IMR-90 (cell line): ENCODE data around the gene MUC5AC. TPM values are rescaled to one million over a fixed set of nuclear protein-coding genes. Genes with fewer than 3 reads are reported as not detected.

Experiments
- ATAC-seq: fragments of 200-7000 bp; cut with Tn5 transposase; 2 replicates; pipeline ENCODE4 v1.9.1; 2020; ENCODE audit warnings: low read depth, mild to moderate bottlenecking, moderate library complexity
- BruUV-seq: library from RNA; stranded (reverse); fragments of 400-500 nt; replicated peaks from 2 replicates; lab custom pipeline; 2021; lab: Mats Ljungman, UMichigan
- CTCF ChIA-PET: fragments of 300-600 bp; formaldehyde crosslinking; extraction: SDS; loops from one replicate; lab custom pipeline; 2021; ENCODE audit warnings: antibody characterized with exemption; lab: Yijun Ruan, JAX
- POLR2A ChIA-PET: fragments of 300-600 bp; sonication (Branson Sonifier 250); formaldehyde crosslinking; loops from one replicate; lab custom pipeline; 2022; ENCODE audit warnings: antibody characterized with exemption; ENCODE audit not compliant: unreplicated experiment; lab: Charles Lee
- DNase-seq: peaks from one replicate; pipeline ENCODE4 v3.0.0; 2013
- H2AFZ ChIP-seq: replicated peaks from 2 replicates; pipeline ENCODE3; 2013; ENCODE audit warnings: low read length, mild to moderate bottlenecking; ENCODE audit not compliant: poor library complexity
- H2AK5ac ChIP-seq: 2 replicates; pipeline ENCODE4 v1.6.1; 2013; ENCODE audit warnings: low read depth, low read length, inconsistent platforms
- H2AK9ac ChIP-seq: replicated peaks from 2 replicates; pipeline ENCODE3; 2013; ENCODE audit warnings: mild to moderate bottlenecking, low read depth, low read length, moderate library complexity; ENCODE audit not compliant: poor library complexity
- H2BK120ac ChIP-seq: 2 replicates; pipeline ENCODE4 v1.6.1; 2013; ENCODE audit warnings: low read depth, low read length, inconsistent platforms
- H2BK15ac ChIP-seq: 3 replicates; pipeline ENCODE4 v1.6.1; 2013; ENCODE audit warnings: low read depth, low read length, inconsistent platforms
- H2BK20ac ChIP-seq: 2 replicates; pipeline ENCODE4 v1.6.1; 2013; ENCODE audit warnings: low read depth, mild to moderate bottlenecking, inconsistent platforms, low read length, moderate library complexity
- H2BK5ac ChIP-seq: 2 replicates; pipeline ENCODE4 v1.6.1; 2013; ENCODE audit warnings: mild to moderate bottlenecking, low read depth, low read length, inconsistent platforms; ENCODE audit not compliant: poor library complexity, severe bottlenecking
- H3K14ac ChIP-seq: replicated peaks from 2 replicates; pipeline ENCODE4 v1.6.1; 2013; ENCODE audit warnings: low read depth, low read length, inconsistent platforms
- H3K18ac ChIP-seq: 2 replicates; pipeline ENCODE4 v1.6.1; 2013; ENCODE audit warnings: low read depth, low read length, control low read depth
- H3K23ac ChIP-seq: 2 replicates; pipeline ENCODE4 v1.6.1; 2013; ENCODE audit warnings: low read depth, low read length, inconsistent platforms
- H3K27ac ChIP-seq: 2 replicates; pipeline ENCODE4 v1.5.1; 2013; ENCODE audit warnings: mild to moderate bottlenecking, control low read depth, low read length; ENCODE audit not compliant: insufficient read depth
- H3K27me3 ChIP-seq: 2 replicates; pipeline ENCODE4 v1.6.1; 2013; ENCODE audit warnings: low read length; ENCODE audit not compliant: control insufficient read depth, insufficient read depth
- H3K36me3 ChIP-seq: 2 replicates; pipeline ENCODE4 v1.6.1; 2013; ENCODE audit warnings: low read length, mixed read lengths; ENCODE audit not compliant: control insufficient read depth, insufficient read depth
- H3K4ac ChIP-seq: 2 replicates; pipeline ENCODE4 v1.6.1; 2013; ENCODE audit warnings: low read depth, low read length, inconsistent platforms
- H3K4me1 ChIP-seq: 2 replicates; pipeline ENCODE4 v1.6.1; 2013; ENCODE audit warnings: low read length, mixed read lengths; ENCODE audit not compliant: control insufficient read depth, insufficient read depth
- H3K4me2 ChIP-seq: 2 replicates; pipeline ENCODE4 v1.6.1; 2013; ENCODE audit warnings: low read depth, mild to moderate bottlenecking, control low read depth, low read length, moderate library complexity
- H3K4me3 ChIP-seq: 2 replicates; pipeline ENCODE4 v1.5.1; 2013; ENCODE audit warnings: low read depth, mild to moderate bottlenecking, control low read depth, low read length, moderate library complexity; ENCODE audit not compliant: insufficient read depth
- H3K56ac ChIP-seq: 2 replicates; pipeline ENCODE4 v1.6.1; 2013; ENCODE audit warnings: low read length, inconsistent platforms; ENCODE audit not compliant: insufficient read depth; ENCODE audit errors: extremely low read depth
- H3K79me1 ChIP-seq, 2 experiments: 2 replicates each; pipeline ENCODE4 v1.6.1; 2013; ENCODE audit warnings: low read length in 2 of 2, inconsistent platforms in 1 of 2, low read depth in 1 of 2
- H3K9ac ChIP-seq: 2 replicates; pipeline ENCODE4 v1.6.1; 2013; ENCODE audit warnings: low read depth, low read length, control low read depth
- H3K9me1 ChIP-seq: 2 replicates; pipeline ENCODE4 v1.6.1; 2013; ENCODE audit warnings: low read length, inconsistent platforms; ENCODE audit not compliant: insufficient read depth
- H3K9me3 ChIP-seq: 2 replicates; pipeline ENCODE4 v1.6.1; 2013; ENCODE audit warnings: low read length; ENCODE audit not compliant: control insufficient read depth, insufficient read depth
- H4K20me1 ChIP-seq: 2 replicates; pipeline ENCODE4 v1.6.1; 2013; ENCODE audit warnings: low read length, inconsistent platforms; ENCODE audit not compliant: insufficient read depth
- H4K5ac ChIP-seq: 2 replicates; pipeline ENCODE4 v1.6.1; 2013; ENCODE audit warnings: mild to moderate bottlenecking, low read depth, low read length, control low read depth
- H4K8ac ChIP-seq, 2 experiments: 2 replicates each; pipeline ENCODE4 v1.6.1; 2013; ENCODE audit warnings: low read depth in 2 of 2, low read length in 2 of 2, control low read depth in 1 of 2, inconsistent platforms in 1 of 2
- H4K91ac ChIP-seq: 2 replicates; pipeline ENCODE4 v1.6.1; 2013; ENCODE audit warnings: low read depth, low read length, inconsistent platforms; ENCODE audit not compliant: insufficient read depth
- BHLHE40 ChIP-seq: fragments of 150-350 bp; IDR thresholded peaks from 2 replicates; pipeline ENCODE4 v1.6.1; 2016; ENCODE audit warnings: mild to moderate bottlenecking, low read depth, low read length
- CEBPB ChIP-seq: IDR thresholded peaks from 2 replicates; pipeline ENCODE4 v1.6.1; 2012; ENCODE audit warnings: low read depth, low read length, improper control_type of control experiment
- CHD1 ChIP-seq: IDR thresholded peaks from 2 replicates; pipeline ENCODE4 v1.6.1; 2012; ENCODE audit warnings: low read depth, low read length, improper control_type of control experiment
- CTCF ChIP-seq: conservative IDR thresholded peaks from 2 replicates; pipeline ENCODE4 v1.5.1; 2012; ENCODE audit warnings: mild to moderate bottlenecking, low read depth, low read length, improper control_type of control experiment
- ELK1 ChIP-seq: fragments of 150-350 bp; IDR thresholded peaks from 2 replicates; pipeline ENCODE4 v1.6.1; 2016; ENCODE audit warnings: low read depth, mild to moderate bottlenecking, low read length, moderate library complexity, borderline replicate concordance
- FOS ChIP-seq: fragments of 150-350 bp; IDR thresholded peaks from 2 replicates; pipeline ENCODE4 v1.6.1; 2016; ENCODE audit warnings: low read depth, low read length
- MAFK ChIP-seq: IDR thresholded peaks from 2 replicates; pipeline ENCODE4 v1.6.1; 2012; ENCODE audit warnings: low read depth, low read length, improper control_type of control experiment
- MXI1 ChIP-seq: IDR thresholded peaks from 2 replicates; pipeline ENCODE4 v1.6.1; 2012; ENCODE audit warnings: low read depth, mild to moderate bottlenecking, low read length, moderate library complexity, borderline replicate concordance
- NFE2L2 ChIP-seq: fragments of 150-350 bp; IDR thresholded peaks from 2 replicates; pipeline ENCODE4 v1.6.1; 2016; ENCODE audit warnings: low read depth, mild to moderate bottlenecking, low read length
- POLR2A ChIP-seq: IDR thresholded peaks from 2 replicates; pipeline ENCODE4 v1.6.1; 2012; ENCODE audit warnings: mild to moderate bottlenecking, low read depth, low read length
- RAD21 ChIP-seq: IDR thresholded peaks from 2 replicates; pipeline ENCODE4 v1.6.1; 2012; ENCODE audit warnings: low read length, improper control_type of control experiment
- RCOR1 ChIP-seq: IDR thresholded peaks from 2 replicates; pipeline ENCODE4 v1.6.1; 2012; ENCODE audit warnings: mild to moderate bottlenecking, low read length, improper control_type of control experiment; ENCODE audit not compliant: insufficient replicate concordance
- RFX5 ChIP-seq: IDR thresholded peaks from 2 replicates; pipeline ENCODE4 v1.8.0; 2012; ENCODE audit warnings: low read depth, mild to moderate bottlenecking, low read length, moderate library complexity
- SMC3 ChIP-seq: fragments of 150-350 bp; IDR thresholded peaks from 2 replicates; pipeline ENCODE4 v1.6.1; 2016; ENCODE audit warnings: low read depth, mild to moderate bottlenecking, antibody characterized with exemption, low read length, moderate library complexity
- USF2 ChIP-seq: fragments of 150-350 bp; IDR thresholded peaks from 2 replicates; pipeline ENCODE4 v1.6.1; 2017; ENCODE audit warnings: mild to moderate bottlenecking, antibody characterized with exemption, low read length, low read depth
- WGBS, 2 experiments: methylation state at CpG; one replicate each; pipeline versions ENCODE4 v1.1.5 to v1.1.7; 2013; ENCODE audit warnings: missing lambda C conversion rate in 2 of 2; ENCODE audit not compliant: insufficient read length in 1 of 2; ENCODE audit errors: extremely low coverage in 2 of 2; 5-methylcytosine and 5-hydroxymethylcytosine counted together
- dilution Hi-C: fragments of 300-500 bp; cut with HindIII; formaldehyde crosslinking; loops from one replicate; pipeline ENCODE4 v1.14.3; 2018; ENCODE audit warnings: low sequenced_read_pairs; ENCODE audit not compliant: unreplicated experiment
- in situ Hi-C: fragments of 300-500 bp; cut with MboI; formaldehyde crosslinking; loops from 3 replicates; pipeline ENCODE4 v1.14.3; 2019; ENCODE audit warnings: low sequenced_read_pairs, inconsistent platforms, mixed read lengths
- intact Hi-C: fragments of 100-400 bp; cut with micrococcal nuclease; formaldehyde crosslinking; loops from 2 replicates; pipeline ENCODE4 v1.10.0; 2022
- polyA plus RNA-seq, 3 experiments: library from polyadenylated mRNA; depleted of rRNA; stranded (reverse); fragments of >200 nt; gene quantifications; 2 replicates each; pipeline ENCODE4 v1.2.3, GENCODE V29; 2012; ENCODE audit warnings: low replicate concordance in 1 of 3
- total RNA-seq: library from RNA; depleted of rRNA; stranded (reverse); fragments of >200 nt; gene quantifications from 2 replicates; pipeline ENCODE4 v1.2.3, GENCODE V29; 2012

The MUC5AC gene
- total and polyA plus RNA-seq, 2 of the 4 experiments (the other 2 are of a cell fraction), result 0.02 TPM; not detected in 1

- Histone ChIP-seq H3K56ac (no peak overlapping the region), H3K4me2 (no peak overlapping the region), H3K9me1 (no peaks in the 10 kb centered on the region), H3K79me1 (no peaks in the 10 kb centered on the region), H3K4ac (no peak overlapping the region), H3K9ac (no peak overlapping the region), H3K23ac (no peak overlapping the region), H3K18ac (no peak overlapping the region), H3K4me3 (no peak overlapping the region), H4K8ac (no peak overlapping the region), H2BK15ac (no peak overlapping the region), H2BK5ac (no peak overlapping the region), H3K27me3 (peaks cover 18% of the 10 kb centered on the region; the same call in 1 of the 2 replicates), H2AK9ac (no peak overlapping the region), H2BK20ac (no peak overlapping the region), H3K4me1 (no peaks in the 10 kb centered on the region), H2AFZ (no peak overlapping the region), H2BK120ac (no peak overlapping the region), H3K27ac (no peak overlapping the region), H3K9me3 (no peaks in the 10 kb centered on the region), H4K5ac (no peak overlapping the region), H2AK5ac (no peak overlapping the region), H3K14ac (no peak overlapping the region), H4K91ac (no peak overlapping the region), H4K20me1 (no peaks in the 10 kb centered on the region), H3K36me3 (no peaks in the 10 kb centered on the region)
- ATAC-seq (no peak), DNase-seq (no peak)
- dilution Hi-C loops, result no loop called here
- 79% methylated on average over 4 of the region's 14 CpGs; no CpG with 5 or more reads in 1 of the 2 experiments for WGBS, 2 experiments
- intact Hi-C loops, result no loop called here
- in situ Hi-C loops, result no loop called here
- ChIA-PET POLR2A (no interaction called here), CTCF (no interaction called here)
- BruUV-seq, result no TSS peak
- no peak for TF ChIP-seq CTCF
- no peak for TF ChIP-seq RFX5
- TF ChIP-seq MXI1, result no peak
- no peak for TF ChIP-seq RAD21
- TF ChIP-seq ELK1, result no peak
- no peak for TF ChIP-seq NFE2L2
- TF ChIP-seq POLR2A, result no peak
- no peak for TF ChIP-seq FOS
- TF ChIP-seq MAFK, result no peak
- no peak for TF ChIP-seq BHLHE40
- no peak for TF ChIP-seq RCOR1
- TF ChIP-seq CHD1, result no peak
- no peak for TF ChIP-seq USF2
- no peak for TF ChIP-seq SMC3
- no peak for TF ChIP-seq CEBPB
Measured at GRCh38 chr11:1112351-1113191, 45.2 kb upstream of the MUC5AC start.
